ENCODE measurements around the gene ISOC2. TPM values are rescaled to one million over a fixed set of nuclear protein-coding genes. Genes with fewer than 3 reads are reported as not detected.
A peak's percentile ranks its signal among the peaks of the same experiment; 100 is the strongest.

Gene ISOC2
- total and polyA plus RNA-seq, 9 of the 15 experiments (the other 6 are each of a cell fraction or from before 2014, with no cell fraction given) = 1.2 to 229 (median 58.3) TPM

- TF ChIP-seq ZNF318 (IDR thresholded peaks at IDR 0.05; ENCODE audit: borderline replicate concordance in 1 of 2, low read depth in 1 of 2) (no peak), NCOA1 (IDR thresholded peaks at IDR 0.05; ENCODE audit: low read depth) (no peak), CREB5 (CRISPR knock-in tag; IDR thresholded peaks at IDR 0.05) (no peak), GABPB1 (CRISPR knock-in tag; IDR thresholded peaks at IDR 0.05) (peak; percentile 98), FOXJ2 (tag; IDR thresholded peaks at IDR 0.05) (no peak), TCF7 (IDR thresholded peaks at IDR 0.05; ENCODE audit: borderline replicate concordance) (no peak), POLR2AphosphoS2 (IDR thresholded peaks at IDR 0.05; ENCODE audit: low read length) (peak; percentile 95), MED1 (CRISPR knock-in tag; IDR thresholded peaks at IDR 0.05; ENCODE audit: borderline replicate concordance) (no peak), CXXC5 (CRISPR knock-in tag; IDR thresholded peaks at IDR 0.05) (peak; percentile 73), NCOR1 (IDR thresholded peaks at IDR 0.05) (no peak), POLR2AphosphoS5 (IDR thresholded peaks at IDR 0.05; ENCODE audit: control insufficient read depth, insufficient read depth, low read depth, low read length) (peak; percentile 54; the same call in 1 of the 2 replicates), ZNF143 (CRISPR knock-in tag; IDR thresholded peaks at IDR 0.05) (no peak), PCBP1 (IDR thresholded peaks at IDR 0.05; ENCODE audit: low read depth, low read length, poor library complexity, severe bottlenecking) (peak; percentile 42), ZKSCAN1 (IDR thresholded peaks at IDR 0.05; ENCODE audit: low read depth, low read length) (no peak), ZNF253 (CRISPR knock-in tag; conservative IDR thresholded peaks at IDR 0.05) (no peak)
These were observed 23.4 kb upstream of the ISOC2 start, which contains the start of gene NAT14 (continued) for GRCh38 chr19:55484593-55485438.
